HCT116 (cell line): ENCODE data around the gene NMUR1. TPM values are rescaled to one million over a fixed set of nuclear protein-coding genes. Genes with fewer than 3 reads are reported as not detected.

Source experiments
- ATAC-seq: fragments of 200-7000 bp; cut with Tn5 transposase; 2 replicates; pipeline ENCODE4 v1.9.1; 2020; ENCODE audit warnings: mild to moderate bottlenecking, moderate library complexity
- BruUV-seq: library from RNA; stranded (reverse); fragments of 400-500 nt; replicated peaks from 2 replicates; lab custom pipeline; 2021; lab: Mats Ljungman, UMichigan
- CTCF ChIA-PET: fragments of 300-600 bp; sonication (Branson Sonifier 250); formaldehyde crosslinking; loops from one replicate; lab custom pipeline; 2021; ENCODE audit warnings: antibody characterized with exemption; lab: Charles Lee
- POLR2A ChIA-PET: fragments of 300-600, 350-600 bp; sonication (Branson Sonifier 250); formaldehyde crosslinking; loops from one replicate; lab custom pipeline; 2021; ENCODE audit warnings: antibody characterized with exemption; lab: Charles Lee
- RAD21 ChIA-PET, 2 experiments: fragments of 300-600 bp; sonication (Branson Sonifier 250); formaldehyde crosslinking; loops; one replicate each; lab custom pipeline; 2023; ENCODE audit warnings: low total read pairs in 2 of 2; ENCODE audit not compliant: uncharacterized antibody in 2 of 2, unreplicated experiment in 2 of 2, low non-redundant PET in 1 of 2; lab: Charles Lee
- DNase-seq: peaks from one replicate; pipeline ENCODE4 v3.0.0-alpha.2; 2010; ENCODE audit warnings: low read depth, low spot score
- H2AFZ ChIP-seq: fragments of 200-600 bp; shearing (Covaris generic), sonication (generic); 2 replicates; pipeline ENCODE4 v1.6.1; 2017; ENCODE audit warnings: low read depth, mixed run types, mixed read lengths, antibody characterized with exemption, low read length; ENCODE audit not compliant: poor library complexity, severe bottlenecking
- H3K27ac ChIP-seq: 2 replicates; pipeline ENCODE4 v1.5.1; 2012; ENCODE audit warnings: low read depth, low read length
- H3K27me3 ChIP-seq: fragments of 200-600 bp; sonication (generic); 2 replicates; pipeline ENCODE4 v1.6.1; 2016; ENCODE audit warnings: mixed run types, low read length, mixed read lengths; ENCODE audit not compliant: insufficient read depth
- H3K36me3 ChIP-seq, 2 experiments: fragments of 200-500 bp in 1 of 2; fragments of 200-600 bp in 1 of 2; sonication (Bioruptor generic) in 1 of 2; sonication (generic) in 1 of 2; 2 replicates each; pipeline versions ENCODE4 v1.5.1 to v1.6.1; 2014 to 2016; ENCODE audit warnings: low read length in 2 of 2, inconsistent platforms in 1 of 2, mixed read lengths in 1 of 2, mixed run types in 1 of 2; ENCODE audit not compliant: insufficient read depth in 2 of 2, control insufficient read depth in 1 of 2
- H3K4me1 ChIP-seq, 2 experiments: fragments of 200-600 bp in 1 of 2; sonication (generic) in 1 of 2; 2 replicates each; pipeline versions ENCODE4 v1.5.1 to v1.6.1; 2012 to 2017; ENCODE audit warnings: low read length in 2 of 2, inconsistent platforms in 1 of 2, mild to moderate bottlenecking in 1 of 2, mixed read lengths in 1 of 2, mixed run types in 1 of 2, moderate library complexity in 1 of 2; ENCODE audit not compliant: insufficient read depth in 2 of 2, control insufficient read depth in 1 of 2
- H3K4me2 ChIP-seq: fragments of 200-600 bp; sonication (generic); 2 replicates; pipeline ENCODE4 v1.6.1; 2017; ENCODE audit warnings: mixed run types, low read length, mixed read lengths
- H3K4me3 ChIP-seq, 2 experiments: fragments of 200-600 bp in 1 of 2; sonication (generic) in 1 of 2; replicated peaks in 1 of 2; 2 replicates each; pipeline ENCODE4 v1.5.1; 2011 to 2016; ENCODE audit warnings: low read length in 2 of 2, control low read depth in 1 of 2, low read depth in 1 of 2, mild to moderate bottlenecking in 1 of 2, mixed read lengths in 1 of 2, mixed run types in 1 of 2
- H3K79me2 ChIP-seq: fragments of 200-600 bp; sonication (generic); 2 replicates; pipeline ENCODE4 v1.6.1; 2017; ENCODE audit warnings: mild to moderate bottlenecking, mixed run types, low read length, moderate library complexity, mixed read lengths; ENCODE audit not compliant: insufficient read depth
- H3K9ac ChIP-seq: fragments of 200-600 bp; sonication (generic); 2 replicates; pipeline ENCODE4 v1.6.1; 2016; ENCODE audit warnings: low read length, mixed read lengths
- H3K9me2 ChIP-seq: fragments of 200-600 bp; sonication (generic), shearing (Covaris generic); 2 replicates; pipeline ENCODE4 v1.6.1; 2017; ENCODE audit warnings: mixed run types, mild to moderate bottlenecking, moderate library complexity; ENCODE audit not compliant: insufficient read depth
- H3K9me3 ChIP-seq, 2 experiments: fragments of 200-500 bp in 1 of 2; fragments of 200-600 bp in 1 of 2; sonication (Bioruptor generic) in 1 of 2; sonication (generic) in 1 of 2; 2 replicates each; pipeline ENCODE4 v1.6.1; 2014 to 2017; ENCODE audit warnings: low read length in 2 of 2, mixed read lengths in 2 of 2, inconsistent platforms in 1 of 2, low read depth in 1 of 2, mild to moderate bottlenecking in 1 of 2, mixed run types in 1 of 2, moderate library complexity in 1 of 2; ENCODE audit not compliant: control insufficient read depth in 1 of 2, insufficient read depth in 1 of 2
- H4K20me1 ChIP-seq: fragments of 200-600 bp; sonication (generic), shearing (Covaris generic); 2 replicates; pipeline ENCODE4 v1.6.1; 2017; ENCODE audit warnings: mixed run types, mild to moderate bottlenecking, moderate library complexity; ENCODE audit not compliant: insufficient read depth
- CEBPB ChIP-seq: IDR thresholded peaks from 2 replicates; pipeline ENCODE4 v1.6.1; 2012; ENCODE audit warnings: low read depth
- CTCF ChIP-seq, 3 experiments: fragments of 200-600 bp in 1 of 3; sonication (generic) in 1 of 3; IDR thresholded peaks in 2 of 3; conservative IDR thresholded peaks in 1 of 3; 2 replicates each; pipeline ENCODE4 v1.5.1; 2012 to 2017; ENCODE audit warnings: low read depth in 2 of 3, low read length in 2 of 3, antibody characterized with exemption in 1 of 3, borderline replicate concordance in 1 of 3, control low read depth in 1 of 3, mild to moderate bottlenecking in 1 of 3, mixed read lengths in 1 of 3, mixed run types in 1 of 3, moderate library complexity in 1 of 3; ENCODE audit not compliant: insufficient read depth in 1 of 3
- EGR1 ChIP-seq: IDR thresholded peaks from 2 replicates; pipeline ENCODE4 v1.6.1; 2012; ENCODE audit warnings: low read depth
- FOSL1 ChIP-seq: IDR thresholded peaks from 2 replicates; pipeline ENCODE4 v1.6.1; 2012; ENCODE audit warnings: low read depth
- POLR2A ChIP-seq: IDR thresholded peaks from 2 replicates; pipeline ENCODE4 v1.7.0; 2011; ENCODE audit warnings: borderline replicate concordance; ENCODE audit not compliant: insufficient read depth, insufficient read length; ENCODE audit errors: extremely low read depth
- RAD21 ChIP-seq: IDR thresholded peaks from 2 replicates; pipeline ENCODE4 v1.6.1; 2012; ENCODE audit warnings: low read depth, mild to moderate bottlenecking
- TCF7L2 ChIP-seq: IDR thresholded peaks from 2 replicates; pipeline ENCODE4 v1.7.0; 2011; ENCODE audit warnings: borderline replicate concordance, inconsistent platforms; ENCODE audit not compliant: insufficient read depth, insufficient read length; ENCODE audit errors: extremely low read depth
- YY1 ChIP-seq: IDR thresholded peaks from 2 replicates; pipeline ENCODE4 v1.6.1; 2011; ENCODE audit warnings: low read length, low read depth, moderate library complexity, mild to moderate bottlenecking; ENCODE audit not compliant: insufficient replicate concordance; ENCODE audit errors: extremely low read depth
- ZFX ChIP-seq: fragments of 450-650 bp; IDR thresholded peaks from 2 replicates; pipeline ENCODE4 v1.6.1; 2017
- intact Hi-C: fragments of 100-400 bp; cut with micrococcal nuclease; formaldehyde crosslinking; loops from 2 replicates; pipeline ENCODE4 v1.10.0; 2022
- total RNA-seq: library from RNA; stranded (reverse); gene quantifications from one replicate; pipeline ENCODE4 v1.2.1, GENCODE V29; 2021; ENCODE audit not compliant: unreplicated experiment
- TF ChIP-seq, protein P1 (sequence below): IDR thresholded peaks from 2 replicates; pipeline ENCODE4 v1.6.1; 2011; ENCODE audit warnings: mild to moderate bottlenecking, low read length, moderate library complexity; ENCODE audit not compliant: insufficient replicate concordance; ENCODE audit errors: extremely low read depth

The NMUR1 gene
- total RNA-seq, 1 experiment from 2014 or later = not detected

DNA sequence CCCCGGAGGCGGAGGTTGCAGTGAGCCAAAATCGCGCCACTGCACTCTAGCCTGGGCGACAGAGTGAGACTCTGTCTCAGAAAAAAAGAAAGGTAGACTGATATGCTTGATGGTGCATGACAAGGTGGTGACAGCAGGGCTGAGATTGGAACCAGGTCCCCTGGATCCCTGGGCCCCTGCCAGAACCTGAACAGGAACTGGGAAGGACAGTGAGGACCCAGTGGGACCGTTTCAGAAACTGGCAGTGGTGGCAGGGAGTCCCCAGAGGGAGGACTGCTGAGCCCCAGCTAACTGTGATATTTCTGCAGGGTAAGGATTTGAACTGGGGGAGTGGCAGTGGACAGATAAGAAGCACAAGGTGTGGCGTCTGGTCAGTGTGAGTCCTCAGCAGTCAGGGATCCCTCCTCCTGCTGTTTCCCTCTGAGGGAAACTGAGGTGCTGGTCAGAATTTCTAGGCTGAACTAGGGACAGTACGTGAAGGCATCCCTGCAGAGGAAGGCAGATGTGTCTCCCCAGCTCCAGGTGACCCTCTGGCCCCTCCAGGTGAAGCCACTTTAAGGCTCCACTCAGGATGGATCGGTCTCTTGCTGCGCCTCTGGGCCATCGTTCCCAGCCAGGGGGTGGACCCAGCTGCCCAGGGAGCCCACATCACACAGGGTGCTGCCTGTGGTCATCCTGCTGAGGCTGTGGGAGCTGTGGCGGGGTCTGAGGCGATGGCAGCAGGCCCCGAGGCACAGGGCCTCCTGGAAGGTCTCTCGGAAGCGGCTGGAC lies 5.6 kb downstream of the NMUR1 start:
- H3K9ac ChIP-seq = no peak overlapping the region
- H3K27ac ChIP-seq = no peak overlapping the region
- intact Hi-C loops = no loop called here
- H3K4me1 ChIP-seq = no peaks in the 10 kb centered on the region
- no peak for ATAC-seq
- H3K4me3 ChIP-seq = no peak overlapping the region
- no peaks in the 10 kb centered on the region for H3K9me3 ChIP-seq
- no peaks in the 10 kb centered on the region for H3K79me2 ChIP-seq
- H3K4me2 ChIP-seq = no peak overlapping the region
- DNase-seq = no peak
- no peaks in the 10 kb centered on the region for H3K27me3 ChIP-seq
- H2AFZ ChIP-seq = no peak overlapping the region
- H3K9me2 ChIP-seq = no peaks in the 10 kb centered on the region
- ChIA-PET POLR2A (no interaction called here), CTCF (interaction anchor here (1.1 kb wide), 1 partner anchor 77 kb away, joined by 3 read pairs; no protein-coding TSS in a partner anchor), RAD21 (no interaction called here)
- BruUV-seq = no TSS peak
- no peaks in the 10 kb centered on the region for H3K36me3 ChIP-seq
- TF ChIP-seq, protein P1, sequence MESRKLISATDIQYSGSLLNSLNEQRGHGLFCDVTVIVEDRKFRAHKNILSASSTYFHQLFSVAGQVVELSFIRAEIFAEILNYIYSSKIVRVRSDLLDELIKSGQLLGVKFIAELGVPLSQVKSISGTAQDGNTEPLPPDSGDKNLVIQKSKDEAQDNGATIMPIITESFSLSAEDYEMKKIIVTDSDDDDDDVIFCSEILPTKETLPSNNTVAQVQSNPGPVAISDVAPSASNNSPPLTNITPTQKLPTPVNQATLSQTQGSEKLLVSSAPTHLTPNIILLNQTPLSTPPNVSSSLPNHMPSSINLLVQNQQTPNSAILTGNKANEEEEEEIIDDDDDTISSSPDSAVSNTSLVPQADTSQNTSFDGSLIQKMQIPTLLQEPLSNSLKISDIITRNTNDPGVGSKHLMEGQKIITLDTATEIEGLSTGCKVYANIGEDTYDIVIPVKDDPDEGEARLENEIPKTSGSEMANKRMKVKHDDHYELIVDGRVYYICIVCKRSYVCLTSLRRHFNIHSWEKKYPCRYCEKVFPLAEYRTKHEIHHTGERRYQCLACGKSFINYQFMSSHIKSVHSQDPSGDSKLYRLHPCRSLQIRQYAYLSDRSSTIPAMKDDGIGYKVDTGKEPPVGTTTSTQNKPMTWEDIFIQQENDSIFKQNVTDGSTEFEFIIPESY = no peak
- TF ChIP-seq CTCF (IDR thresholded peaks at IDR 0.05 in 2 of 3, conservative IDR thresholded peaks at IDR 0.05 in 1 of 3; ENCODE audit: borderline replicate concordance in 1 of 3, insufficient read depth in 1 of 3, low read depth in 2 of 3, low read length in 2 of 3) = no peak
- no peak for TF ChIP-seq CEBPB
- TF ChIP-seq RAD21 = no peak
- no peak for TF ChIP-seq POLR2A
- no peak for TF ChIP-seq TCF7L2
- no peak for TF ChIP-seq YY1
- TF ChIP-seq EGR1 = no peak
- no peak for TF ChIP-seq FOSL1
- TF ChIP-seq ZFX = no peak
- H4K20me1 ChIP-seq = no peaks in the 10 kb centered on the region
